Esophagus squamous epithelium (tissue), 4 donors: ENCODE results near the gene EMX2.

Experiments used
- CTCF ChIP-seq, 6 experiments: fragments of 450-650 bp in 4 of 6; fragments of 200-600 bp in 2 of 6; sonication (generic) in 2 of 6; IDR thresholded peaks; one replicate each; pipeline ENCODE4 v1.5.1; 2016 to 2019; ENCODE audit warnings: antibody characterized with exemption in 6 of 6, mild to moderate bottlenecking in 4 of 6, moderate library complexity in 4 of 6
- POLR2A ChIP-seq, 4 donors: fragments of 450-650 bp; IDR thresholded peaks; one replicate each; pipeline ENCODE4 v1.6.1; 2017; ENCODE audit warnings: antibody characterized with exemption in 4 of 4, mild to moderate bottlenecking in 4 of 4, moderate library complexity in 3 of 4

DNA sequence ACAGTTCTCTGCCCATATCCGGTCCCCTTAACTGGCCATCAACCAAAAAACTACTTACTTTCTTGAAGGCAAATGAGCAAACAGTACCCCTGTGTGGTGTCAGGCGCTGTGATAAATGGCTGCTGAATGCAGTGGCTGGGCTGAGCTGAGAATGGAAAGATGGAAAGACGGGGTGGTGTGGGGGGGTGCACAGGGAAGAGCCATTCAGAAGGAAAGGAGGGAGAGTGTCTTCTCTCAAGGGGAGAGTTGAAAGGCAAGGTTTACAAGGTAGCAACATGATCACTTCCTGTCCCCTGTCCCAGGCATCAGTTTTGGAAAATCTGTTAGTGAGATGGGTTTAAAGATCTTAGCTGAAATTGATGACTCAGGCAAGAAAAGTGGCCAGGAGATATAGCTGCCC is 22.5 kb downstream of the EMX2 start:
- TF ChIP-seq CTCF (IDR thresholded peaks at IDR 0.05) (no peak), POLR2A (IDR thresholded peaks at IDR 0.05) (no peak)
